H9 (cell line): ENCODE measurements around the gene SNRNP70. TPM values are rescaled to one million over a fixed set of nuclear protein-coding genes. Genes with fewer than 3 reads are reported as not detected.

Experiments
- DNase-seq: peaks from one replicate; pipeline ENCODE4 v3.0.0-alpha.2; 2017
- H2AFZ ChIP-seq: one replicate; pipeline ENCODE4 v1.6.1; 2013; ENCODE audit warnings: mild to moderate bottlenecking, low read length, control low read depth, moderate library complexity
- H2AK5ac ChIP-seq: 2 replicates; pipeline ENCODE4 v1.6.1; 2013; ENCODE audit warnings: low read length, control low read depth, mixed read lengths; ENCODE audit not compliant: insufficient read length
- H2BK120ac ChIP-seq: one replicate; pipeline ENCODE4 v1.6.1; 2013; ENCODE audit warnings: low read depth, mild to moderate bottlenecking, low read length, control low read depth, inconsistent platforms; ENCODE audit not compliant: poor library complexity, severe bottlenecking
- H2BK12ac ChIP-seq: 2 replicates; pipeline ENCODE4 v1.6.1; 2013; ENCODE audit warnings: low read length, control low read depth, mixed read lengths, low read depth; ENCODE audit not compliant: insufficient read length
- H2BK15ac ChIP-seq: 2 replicates; pipeline ENCODE4 v1.6.1; 2013; ENCODE audit warnings: low read depth, low read length, control low read depth
- H2BK20ac ChIP-seq: one replicate; pipeline ENCODE4 v1.6.1; 2013; ENCODE audit warnings: low read depth, mild to moderate bottlenecking, low read length, control low read depth, inconsistent platforms; ENCODE audit not compliant: poor library complexity, severe bottlenecking
- H2BK5ac ChIP-seq: 2 replicates; pipeline ENCODE4 v1.6.1; 2013; ENCODE audit warnings: low read length, control low read depth, mixed read lengths; ENCODE audit not compliant: insufficient read length
- H3K14ac ChIP-seq: 2 replicates; pipeline ENCODE4 v1.6.1; 2013; ENCODE audit warnings: low read length, control low read depth; ENCODE audit not compliant: insufficient read depth
- H3K18ac ChIP-seq: 2 replicates; pipeline ENCODE4 v1.6.1; 2013; ENCODE audit warnings: low read depth, mild to moderate bottlenecking, mixed read lengths, low read length, control low read depth; ENCODE audit not compliant: insufficient read length
- H3K23ac ChIP-seq: 2 replicates; pipeline ENCODE4 v1.6.1; 2013; ENCODE audit warnings: low read length, control low read depth, mixed read lengths, low read depth; ENCODE audit not compliant: insufficient read length
- H3K23me2 ChIP-seq: 2 replicates; pipeline ENCODE4 v1.6.1; 2013; ENCODE audit warnings: low read depth, mild to moderate bottlenecking, mixed read lengths, low read length, control low read depth; ENCODE audit not compliant: insufficient read length, poor library complexity, severe bottlenecking
- H3K27ac ChIP-seq: 2 replicates; pipeline ENCODE4 v1.5.1; 2013; ENCODE audit warnings: low read length, control low read depth, mixed read lengths, low read depth; ENCODE audit not compliant: insufficient read length
- H3K27me3 ChIP-seq: 2 replicates; pipeline ENCODE4 v1.6.1; 2013; ENCODE audit warnings: low read length, control low read depth, inconsistent platforms; ENCODE audit not compliant: insufficient read depth
- H3K4ac ChIP-seq: 2 replicates; pipeline ENCODE4 v1.6.1; 2013; ENCODE audit warnings: low read depth, mild to moderate bottlenecking, control low read depth, inconsistent platforms, low read length, moderate library complexity
- H3K4me1 ChIP-seq: 2 replicates; pipeline ENCODE4 v1.6.1; 2013; ENCODE audit warnings: low read length, control low read depth, inconsistent platforms; ENCODE audit not compliant: insufficient read depth
- H3K4me2 ChIP-seq: 2 replicates; pipeline ENCODE4 v1.6.1; 2013; ENCODE audit warnings: low read length, control low read depth, mixed read lengths; ENCODE audit not compliant: insufficient read length, insufficient read depth
- H3K56ac ChIP-seq: 2 replicates; pipeline ENCODE4 v1.6.1; 2013; ENCODE audit warnings: low read depth, mild to moderate bottlenecking, mixed read lengths, low read length, control low read depth; ENCODE audit not compliant: insufficient read length
- H3K79me1 ChIP-seq: 2 replicates; pipeline ENCODE4 v1.6.1; 2013; ENCODE audit warnings: low read depth, mild to moderate bottlenecking, moderate library complexity, low read length, control low read depth, inconsistent platforms; ENCODE audit not compliant: insufficient read depth, poor library complexity, severe bottlenecking
- H3K79me2 ChIP-seq: 2 replicates; pipeline ENCODE4 v1.6.1; 2013; ENCODE audit warnings: low read length, control low read depth, inconsistent platforms; ENCODE audit not compliant: insufficient read depth
- H3K9ac ChIP-seq: 2 replicates; pipeline ENCODE4 v1.6.1; 2013; ENCODE audit warnings: low read length, control low read depth, mixed read lengths; ENCODE audit not compliant: insufficient read length; ENCODE audit errors: extremely low read depth
- H3K9me3 ChIP-seq: one replicate; pipeline ENCODE4 v1.6.1; 2013; ENCODE audit warnings: low read depth, low read length, inconsistent platforms; ENCODE audit not compliant: control insufficient read depth
- H3T11ph ChIP-seq: one replicate; pipeline ENCODE4 v1.6.1; 2013; ENCODE audit warnings: mild to moderate bottlenecking, low read length, control low read depth, inconsistent platforms
- H4K20me1 ChIP-seq: one replicate; pipeline ENCODE4 v1.6.1; 2013; ENCODE audit not compliant: control insufficient read depth, insufficient read length, insufficient read depth
- H4K5ac ChIP-seq: 2 replicates; pipeline ENCODE4 v1.6.1; 2013; ENCODE audit warnings: low read depth, mild to moderate bottlenecking, mixed read lengths, low read length, control low read depth; ENCODE audit not compliant: insufficient read length
- H4K8ac ChIP-seq: replicated peaks from 2 replicates; pipeline ENCODE4 v1.6.1; 2013; ENCODE audit warnings: low read length, control low read depth, mixed read lengths, low read depth; ENCODE audit not compliant: insufficient read length
- H4K91ac ChIP-seq: 2 replicates; pipeline ENCODE4 v1.6.1; 2013; ENCODE audit warnings: low read depth, mild to moderate bottlenecking, moderate library complexity, mixed read lengths, low read length, control low read depth; ENCODE audit not compliant: insufficient read length
- H3K27ac Mint-ChIP-seq, 3 experiments: 2 replicates in 2 of 3; 3 replicates in 1 of 3; pipeline ENCODE4 v1.8.0; 2020 to 2021; ENCODE audit warnings: mixed read lengths in 3 of 3, mild to moderate bottlenecking in 1 of 3, moderate library complexity in 1 of 3
- H3K27me3 Mint-ChIP-seq: 2 replicates; pipeline ENCODE4 v1.8.0; 2021; ENCODE audit warnings: low read depth, mild to moderate bottlenecking, moderate library complexity, mixed read lengths
- H3K36me3 Mint-ChIP-seq, 3 experiments: 2 replicates in 2 of 3; 3 replicates in 1 of 3; pipeline ENCODE4 v1.8.0; 2020 to 2021; ENCODE audit warnings: low read depth in 3 of 3, mixed read lengths in 3 of 3; ENCODE audit not compliant: insufficient read depth in 1 of 3
- H3K4me1 Mint-ChIP-seq, 2 experiments: 2 replicates each; pipeline ENCODE4 v1.8.0; 2020; ENCODE audit warnings: mixed read lengths in 2 of 2
- H3K4me3 Mint-ChIP-seq, 2 experiments: 2 replicates in 1 of 2; 3 replicates in 1 of 2; pipeline ENCODE4 v1.8.0; 2020 to 2021; ENCODE audit warnings: mild to moderate bottlenecking in 2 of 2, mixed read lengths in 2 of 2, moderate library complexity in 1 of 2
- H3K9me3 Mint-ChIP-seq, 2 experiments: 2 replicates in 1 of 2; 3 replicates in 1 of 2; pipeline ENCODE4 v1.8.0; 2020; ENCODE audit warnings: mild to moderate bottlenecking in 2 of 2, mixed read lengths in 2 of 2, moderate library complexity in 1 of 2
- WGBS: extraction: QIAGEN DNeasy Blood & Tissue Kit; methylation state at CpG from one replicate; pipeline ENCODE4 v1.1.7; 2013; ENCODE audit warnings: missing lambda C conversion rate, low lambda C conversion rate, mixed read lengths; ENCODE audit not compliant: insufficient read length; ENCODE audit errors: extremely low coverage; 5-methylcytosine and 5-hydroxymethylcytosine counted together
- total RNA-seq: library from RNA; stranded (reverse); gene quantifications from 2 replicates; pipeline ENCODE4 v1.2.1, GENCODE V29; 2021
- TF ChIP-seq, protein P1 (sequence below): fragments of 200-600 bp; sonication (generic); conservative IDR thresholded peaks from 3 replicates; pipeline ENCODE4 v1.8.0; 2021; ENCODE audit warnings: antibody characterized with exemption, mild to moderate bottlenecking

Gene SNRNP70
- total RNA-seq, 1 experiment from 2014 or later: 295 TPM

DNA sequence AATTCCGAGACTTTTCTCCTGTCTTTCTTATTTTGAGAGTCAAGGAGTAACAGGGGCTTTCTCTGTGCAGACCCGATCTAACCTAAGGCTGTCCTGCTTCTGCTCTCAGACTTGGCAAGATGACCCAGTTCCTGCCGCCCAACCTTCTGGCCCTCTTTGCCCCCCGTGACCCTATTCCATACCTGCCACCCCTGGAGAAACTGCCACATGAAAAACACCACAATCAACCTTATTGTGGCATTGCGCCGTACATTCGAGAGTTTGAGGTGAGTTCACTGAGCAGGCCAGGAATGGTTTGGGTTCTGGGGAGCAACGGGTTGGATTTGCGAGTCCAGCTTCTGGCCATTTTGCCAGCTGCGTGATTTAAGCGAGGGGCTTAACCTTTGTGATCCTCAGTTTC lies 1.0 kb downstream of the SNRNP70 start:
- Mint-ChIP-seq H3K4me1 (peaks cover 12 to 20% of the 10 kb centered on the region in 2 experiments), H3K27me3 (peaks cover 11% of the 10 kb centered on the region), H3K9me3 (peaks cover 3% of the 10 kb centered on the region in 2 experiments; a peak in 3 of 5 replicates), H3K27ac (peak overlapping the region; percentile 87 to 99 (median 98); a peak in 5 of 7 replicates), H3K36me3 (peaks cover 37 to 49% (median 46%) of the 10 kb centered on the region in 3 experiments), H3K4me3 (peak overlapping the region; percentile 95 to 98)
- Histone ChIP-seq H2AK5ac (no peak overlapping the region), H2BK20ac (no peak overlapping the region), H3K18ac (no peak overlapping the region), H2AFZ (no peak overlapping the region), H3K9me3 (no peaks in the 10 kb centered on the region), H4K8ac (no peak overlapping the region), H3K4ac (no peak overlapping the region), H3K56ac (no peak overlapping the region), H3K14ac (no peak overlapping the region), H2BK15ac (no peak overlapping the region), H3K4me2 (peak overlapping the region; percentile 90), H3K23ac (no peak overlapping the region), H3K27me3 (no peaks in the 10 kb centered on the region), H3K9ac (peak overlapping the region; percentile 89), H4K20me1 (no peaks in the 10 kb centered on the region), H3K23me2 (peaks cover 7% of the 10 kb centered on the region), H2BK5ac (no peak overlapping the region), H3K79me2 (peaks cover 30% of the 10 kb centered on the region), H2BK12ac (no peak overlapping the region), H3K27ac (no peak overlapping the region), H2BK120ac (no peak overlapping the region), H3K4me1 (peaks cover 2% of the 10 kb centered on the region; the same call in 1 of the 2 replicates), H3T11ph (no peak overlapping the region), H4K91ac (no peak overlapping the region), H4K5ac (no peak overlapping the region), H3K79me1 (peaks cover 6% of the 10 kb centered on the region)
- TF ChIP-seq, protein P1, sequence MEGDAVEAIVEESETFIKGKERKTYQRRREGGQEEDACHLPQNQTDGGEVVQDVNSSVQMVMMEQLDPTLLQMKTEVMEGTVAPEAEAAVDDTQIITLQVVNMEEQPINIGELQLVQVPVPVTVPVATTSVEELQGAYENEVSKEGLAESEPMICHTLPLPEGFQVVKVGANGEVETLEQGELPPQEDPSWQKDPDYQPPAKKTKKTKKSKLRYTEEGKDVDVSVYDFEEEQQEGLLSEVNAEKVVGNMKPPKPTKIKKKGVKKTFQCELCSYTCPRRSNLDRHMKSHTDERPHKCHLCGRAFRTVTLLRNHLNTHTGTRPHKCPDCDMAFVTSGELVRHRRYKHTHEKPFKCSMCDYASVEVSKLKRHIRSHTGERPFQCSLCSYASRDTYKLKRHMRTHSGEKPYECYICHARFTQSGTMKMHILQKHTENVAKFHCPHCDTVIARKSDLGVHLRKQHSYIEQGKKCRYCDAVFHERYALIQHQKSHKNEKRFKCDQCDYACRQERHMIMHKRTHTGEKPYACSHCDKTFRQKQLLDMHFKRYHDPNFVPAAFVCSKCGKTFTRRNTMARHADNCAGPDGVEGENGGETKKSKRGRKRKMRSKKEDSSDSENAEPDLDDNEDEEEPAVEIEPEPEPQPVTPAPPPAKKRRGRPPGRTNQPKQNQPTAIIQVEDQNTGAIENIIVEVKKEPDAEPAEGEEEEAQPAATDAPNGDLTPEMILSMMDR: no peak
- WGBS: no CpG with 5 or more reads among the region's 11 CpGs
- DNase-seq: no peak
